ENCODE data around the gene NHLRC3.
A peak's percentile ranks its signal among the peaks of the same experiment; 100 is the strongest.
"Not testable (repeated sequence)": the region's sequence is repeated elsewhere in the genome, so short reads cannot be mapped to it uniquely, and the experiment has no call there.

The NHLRC3 gene

GRCh38 chr13:39047560-39047959 lies 9.3 kb downstream of the NHLRC3 start:
- DNase-seq = no peak

GRCh38 chr13:39048806-39049205 lies 10.6 kb downstream of the NHLRC3 start:
- DNase-seq = no peak

DNA sequence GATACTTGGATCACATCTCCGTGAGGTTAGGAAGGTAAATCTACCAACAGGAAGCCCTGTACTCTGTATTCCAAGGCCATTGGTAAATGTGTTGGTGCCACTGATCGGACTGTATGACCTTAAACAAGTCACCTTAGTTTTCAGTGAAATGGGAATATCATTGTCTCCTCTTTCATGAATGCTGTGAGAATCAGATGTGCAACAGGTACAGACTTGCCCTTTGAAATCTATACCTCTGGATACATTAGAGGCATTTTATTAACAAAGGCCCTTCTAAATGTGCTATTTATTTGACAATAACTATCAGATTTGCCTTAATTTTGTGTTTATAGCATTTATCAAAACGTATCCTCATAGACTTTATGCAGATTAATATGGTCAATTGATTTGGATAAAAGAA lies 11.0 kb downstream of the NHLRC3 start:
- DNase-seq = no peak

- peak in 1 of 14 donors; percentile 32 for DNase-seq
These were observed 12.9 kb downstream of the NHLRC3 start for GRCh38 chr13:39051157-39051556.

DNA sequence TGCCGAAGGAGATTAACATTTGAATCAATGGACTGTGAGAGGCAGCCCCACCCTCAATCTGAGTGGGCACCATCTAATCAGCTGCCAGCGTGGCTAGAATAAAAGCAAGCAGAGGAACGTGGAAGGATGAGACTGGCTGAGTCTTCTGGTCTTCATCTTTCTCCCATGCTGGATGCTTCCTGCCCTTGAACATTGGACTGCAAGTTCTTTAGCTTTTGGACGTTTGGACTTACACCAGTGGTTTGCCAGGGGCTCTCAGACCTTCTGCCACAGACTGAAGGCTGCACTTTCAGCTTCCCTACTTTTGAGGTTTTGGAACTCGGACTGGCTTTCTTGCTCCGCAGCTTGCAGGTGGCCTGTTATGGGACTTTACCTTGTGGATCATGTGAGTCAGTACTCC lies 14.7 kb downstream of the NHLRC3 start:
- peak in 3 of 14 donors; percentile 5 to 64 (median 14) for DNase-seq

DNA sequence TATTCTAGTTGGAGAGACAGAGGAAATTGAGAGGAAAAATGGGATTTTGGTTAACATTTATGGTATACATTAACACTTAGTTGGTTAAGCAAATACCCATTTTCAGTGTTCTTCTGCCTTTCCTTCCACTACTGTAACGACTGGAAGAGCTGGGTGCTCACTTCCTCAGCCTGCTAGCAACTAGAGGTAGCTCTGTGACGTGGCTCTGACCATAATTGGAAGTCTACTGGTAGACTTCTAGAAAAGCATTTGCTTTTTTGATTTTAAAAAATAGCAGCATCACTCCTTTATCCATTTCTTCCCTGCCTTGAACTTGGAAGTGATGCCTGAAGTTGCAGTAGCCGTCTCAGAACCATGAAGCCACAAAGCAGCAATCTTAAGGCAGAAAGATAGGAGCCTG lies 15.9 kb downstream of the NHLRC3 start:
- peak in 1 of 14 donors; percentile 8 for DNase-seq

DNA sequence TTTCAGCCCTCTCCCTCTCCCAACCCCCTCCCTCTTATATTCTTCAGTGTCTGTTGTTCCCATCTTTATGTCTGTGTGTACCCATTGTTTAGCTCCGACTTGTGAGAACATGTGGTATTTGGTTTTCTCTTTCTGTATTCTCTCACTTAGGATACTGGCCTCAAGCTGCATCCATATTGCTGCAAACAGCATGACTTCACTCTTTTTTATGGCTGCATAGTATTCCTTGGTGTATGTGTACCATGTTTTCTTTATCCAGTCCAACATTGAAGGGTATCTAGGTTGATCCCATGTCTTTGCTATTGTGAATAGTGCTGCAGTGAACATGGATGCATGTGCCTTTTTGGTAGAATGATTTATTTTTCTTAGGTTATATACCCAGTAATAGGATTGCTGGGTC lies 17.8 kb downstream of the NHLRC3 start:
- DNase-seq = no peak

- no peak for DNase-seq
These were observed 19.8 kb downstream of the NHLRC3 start for GRCh38 chr13:39058040-39058439.

DNA sequence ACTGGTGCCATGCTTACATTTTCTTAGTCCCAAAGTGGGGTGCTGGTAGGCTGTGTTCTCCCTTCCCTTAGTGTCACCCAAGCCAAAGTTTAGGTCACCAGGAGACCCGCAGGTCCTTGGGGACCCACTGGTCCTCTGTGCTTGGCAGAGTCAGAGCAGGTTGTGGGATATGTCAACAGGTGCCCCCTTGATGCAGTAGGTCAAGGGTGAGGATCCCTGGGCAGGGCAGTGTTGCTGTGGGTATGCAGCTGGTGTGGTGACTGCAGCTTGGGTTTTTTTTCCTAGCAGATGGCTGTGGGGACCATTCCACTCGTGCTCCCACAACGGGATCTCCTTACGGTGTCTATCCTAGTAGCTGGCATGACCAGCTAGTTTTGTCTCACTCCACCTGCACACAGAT lies 23.7 kb downstream of the NHLRC3 start:
- no peak for DNase-seq

- no peak for DNase-seq
These were observed 34.6 kb downstream of the NHLRC3 start for GRCh38 chr13:39072842-39073241.

GRCh38 chr13:39073983-39074382 lies 35.7 kb downstream of the NHLRC3 start:
- no peak for DNase-seq

GRCh38 chr13:39086251-39086945 lies 48.1 kb downstream of the NHLRC3 start:
- DNase-seq = not testable (repeated sequence)

DNA sequence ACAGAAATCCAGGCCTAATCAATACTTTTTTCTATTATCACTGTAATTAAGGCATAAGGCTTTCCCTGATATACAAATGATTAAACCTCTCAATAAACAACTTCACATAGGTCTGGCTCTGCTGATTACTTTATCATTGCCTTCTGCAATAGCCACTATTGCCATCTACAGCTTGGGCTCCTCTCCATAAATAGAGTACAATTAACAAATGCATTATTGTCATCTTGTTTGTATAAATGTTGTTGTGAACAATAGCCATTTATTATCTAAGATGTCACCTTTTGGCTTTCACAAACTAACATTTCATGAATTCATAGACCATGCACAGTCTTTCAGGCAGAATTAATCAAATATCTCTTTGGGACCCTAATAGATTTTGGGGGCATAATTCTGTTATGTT lies 53.3 kb downstream of the NHLRC3 start:
- DNase-seq = no peak

DNA sequence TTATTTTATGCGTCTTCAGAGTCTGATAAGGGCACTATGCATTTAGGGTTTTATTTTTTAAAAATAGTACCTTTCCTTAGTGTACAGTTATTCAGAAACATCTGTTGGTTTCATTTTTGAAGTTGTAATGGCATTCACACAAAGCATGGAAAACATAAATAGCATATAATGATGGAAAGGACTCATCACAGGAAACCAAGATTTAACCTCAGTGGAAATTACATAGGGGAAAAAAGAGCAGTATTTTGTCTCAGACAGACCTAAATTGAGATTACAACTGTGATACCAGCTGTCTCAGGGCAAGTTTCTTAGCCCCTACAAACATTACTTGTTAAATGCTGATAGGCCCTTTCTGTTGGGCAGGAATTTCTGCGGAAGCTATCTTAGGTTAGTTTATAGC lies 57.2 kb downstream of the NHLRC3 start:
- DNase-seq = no peak

DNA sequence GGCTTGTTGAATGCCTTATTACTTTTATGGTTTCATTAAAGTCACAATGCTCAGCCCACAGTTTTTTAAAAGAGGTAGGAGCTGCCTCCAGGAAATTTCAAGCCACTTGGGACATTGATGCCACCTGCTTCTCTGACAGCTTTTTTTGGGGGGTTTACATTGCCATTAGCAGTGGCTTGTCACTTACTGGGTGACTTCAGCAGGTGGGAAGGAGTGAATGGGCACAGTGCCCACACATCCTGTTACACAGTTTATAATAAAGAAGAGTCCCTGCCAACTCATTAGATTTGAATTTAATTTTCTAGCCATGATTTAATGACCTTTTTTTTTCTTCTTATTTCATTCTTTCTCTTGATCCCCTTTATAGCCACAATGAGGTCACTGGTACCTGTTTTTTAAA lies 61.0 kb downstream of the NHLRC3 start:
- DNase-seq = no peak
